ENCODE results near the gene THAP2.

The THAP2 gene

GRCh38 chr12:71704920-71705319 lies 40.8 kb downstream of the THAP2 start:
- no peak for FAIRE-seq

GRCh38 chr12:71708658-71709057 lies 44.6 kb downstream of the THAP2 start:
- no peak for FAIRE-seq

- no peak for FAIRE-seq
Observed at GRCh38 chr12:71710276-71711125, 46.4 kb downstream of the THAP2 start.

DNA sequence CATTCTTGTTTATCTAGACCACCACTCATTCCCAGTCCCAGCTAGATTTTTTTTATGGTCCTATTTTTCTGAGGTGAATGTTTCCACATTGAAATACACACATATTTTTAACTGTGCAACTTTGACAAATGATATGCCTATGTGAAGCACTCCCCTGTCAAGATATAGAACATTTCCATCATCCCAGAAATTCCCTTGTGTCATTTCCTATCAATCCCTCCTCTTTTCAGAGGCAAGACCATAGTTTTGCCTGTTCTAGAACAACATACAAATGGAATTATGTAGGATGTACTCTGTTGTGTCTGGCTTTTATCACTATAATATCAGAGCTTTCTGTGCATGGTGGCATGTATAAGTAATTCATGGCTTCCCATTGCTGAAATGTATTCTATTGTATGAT lies 54.5 kb downstream of the THAP2 start:
- FAIRE-seq, result no peak

- FAIRE-seq, result no peak
Observed at GRCh38 chr12:71719647-71720370, 55.7 kb downstream of the THAP2 start.

DNA sequence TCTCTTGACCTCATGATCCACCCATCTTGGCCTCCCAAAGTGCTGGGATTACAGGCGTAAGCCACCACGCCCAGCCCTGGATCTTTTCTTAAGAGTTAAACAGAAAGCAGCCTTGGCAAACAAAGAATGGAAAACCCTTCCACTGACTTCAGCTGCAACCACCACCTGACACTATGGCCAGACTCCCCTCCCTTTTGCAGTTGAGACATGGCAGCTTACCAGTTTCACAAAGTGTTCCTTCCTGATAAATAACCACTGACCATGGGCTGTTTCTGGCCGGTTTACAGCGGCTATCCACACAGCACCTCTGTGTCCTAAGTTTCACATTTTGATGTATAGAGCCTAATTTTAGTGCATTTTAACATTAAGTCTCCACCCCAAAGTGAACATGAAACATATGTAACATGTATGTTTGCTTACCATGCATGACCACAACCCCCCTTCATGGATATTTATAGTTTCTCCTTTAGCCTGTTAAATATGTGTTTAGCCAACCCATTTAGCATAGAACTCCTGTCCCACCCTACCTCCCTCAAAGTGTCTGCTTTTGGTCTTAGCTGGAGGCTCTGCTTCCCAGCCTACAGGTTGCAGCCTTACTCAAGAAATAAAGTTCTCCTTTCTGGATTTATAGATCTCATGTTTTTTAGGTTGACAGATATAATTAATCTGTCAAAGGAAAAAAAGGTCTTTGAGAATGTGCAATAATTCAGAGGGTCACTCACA lies 57.8 kb downstream of the THAP2 start:
- FAIRE-seq, result no peak

- no peak for FAIRE-seq
Observed at GRCh38 chr12:71725011-71725410, 60.9 kb downstream of the THAP2 start.

DNA sequence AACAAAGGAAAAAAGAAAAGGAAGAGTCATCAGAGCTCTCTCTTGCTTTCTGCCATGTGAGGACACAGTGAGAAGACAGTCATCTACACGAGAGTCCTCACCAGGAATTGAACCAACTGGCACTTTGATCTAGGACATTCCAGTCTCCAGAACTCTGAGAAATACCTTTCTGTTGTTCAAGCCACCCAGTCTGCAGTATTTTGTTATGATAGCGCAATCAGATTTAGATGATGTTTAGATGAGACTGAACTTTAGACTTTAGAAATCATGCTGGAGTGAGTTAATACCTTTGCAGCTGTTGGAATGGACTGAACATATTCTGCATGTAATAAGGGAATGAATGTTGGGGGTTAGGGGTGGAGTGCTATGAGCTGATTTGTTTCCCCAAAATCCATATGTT lies 62.4 kb downstream of the THAP2 start:
- FAIRE-seq, result no peak

GRCh38 chr12:71727958-71728357 lies 63.9 kb downstream of the THAP2 start:
- FAIRE-seq, result no peak
